Astrocyte of the cerebellum (primary cell): Measurements from ENCODE around the gene AFF3.

Experiments
- DNase-seq: peaks from one replicate; pipeline ENCODE4 v3.0.0-alpha.2; 2011; ENCODE audit warnings: low read depth
- H3K4me3 ChIP-seq: 2 replicates; pipeline ENCODE4 v1.5.1; 2011; ENCODE audit warnings: mild to moderate bottlenecking, low read depth, low read length, moderate library complexity
- in situ Hi-C: cut with HindIII; loops from 2 replicates; pipeline ENCODE4 v1.10.0; 2017; ENCODE audit warnings: low sequenced_read_pairs
- TF ChIP-seq, protein P1 (sequence below): IDR thresholded peaks from 2 replicates; pipeline ENCODE4 v1.5.1; 2012; ENCODE audit warnings: low read length, low read depth, moderate library complexity, mild to moderate bottlenecking; ENCODE audit errors: missing control alignments

The AFF3 gene

DNA sequence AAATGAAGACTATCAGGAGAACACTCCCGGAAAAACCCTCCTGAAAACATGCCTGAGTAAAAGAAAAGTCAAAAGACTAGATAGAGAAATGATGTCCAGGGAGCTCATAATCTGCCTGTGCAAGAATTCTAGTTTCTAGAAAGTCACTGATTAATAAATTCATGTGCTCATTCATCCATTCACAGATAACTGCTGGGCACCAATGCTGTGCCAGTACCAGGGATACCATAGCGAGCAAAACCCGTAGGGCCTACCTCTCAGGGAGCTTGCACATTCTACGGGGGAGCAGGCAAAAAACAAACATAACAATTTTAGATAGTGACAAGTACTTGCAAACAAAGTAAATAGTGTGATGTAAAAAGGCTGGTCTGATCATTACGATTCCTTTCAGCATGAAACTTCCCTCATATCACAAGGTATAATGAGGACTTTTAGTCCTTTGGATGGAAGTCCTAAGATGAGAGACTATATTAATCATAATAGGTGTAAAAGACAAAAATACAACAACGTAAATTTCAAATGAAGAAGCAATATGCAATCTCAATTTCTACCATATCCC lies 289.9 kb downstream of the AFF3 start:
- in situ Hi-C loops: no loop called here
- no peak overlapping the region for H3K4me3 ChIP-seq
- TF ChIP-seq, protein P1, sequence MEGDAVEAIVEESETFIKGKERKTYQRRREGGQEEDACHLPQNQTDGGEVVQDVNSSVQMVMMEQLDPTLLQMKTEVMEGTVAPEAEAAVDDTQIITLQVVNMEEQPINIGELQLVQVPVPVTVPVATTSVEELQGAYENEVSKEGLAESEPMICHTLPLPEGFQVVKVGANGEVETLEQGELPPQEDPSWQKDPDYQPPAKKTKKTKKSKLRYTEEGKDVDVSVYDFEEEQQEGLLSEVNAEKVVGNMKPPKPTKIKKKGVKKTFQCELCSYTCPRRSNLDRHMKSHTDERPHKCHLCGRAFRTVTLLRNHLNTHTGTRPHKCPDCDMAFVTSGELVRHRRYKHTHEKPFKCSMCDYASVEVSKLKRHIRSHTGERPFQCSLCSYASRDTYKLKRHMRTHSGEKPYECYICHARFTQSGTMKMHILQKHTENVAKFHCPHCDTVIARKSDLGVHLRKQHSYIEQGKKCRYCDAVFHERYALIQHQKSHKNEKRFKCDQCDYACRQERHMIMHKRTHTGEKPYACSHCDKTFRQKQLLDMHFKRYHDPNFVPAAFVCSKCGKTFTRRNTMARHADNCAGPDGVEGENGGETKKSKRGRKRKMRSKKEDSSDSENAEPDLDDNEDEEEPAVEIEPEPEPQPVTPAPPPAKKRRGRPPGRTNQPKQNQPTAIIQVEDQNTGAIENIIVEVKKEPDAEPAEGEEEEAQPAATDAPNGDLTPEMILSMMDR: no peak
- no peak for DNase-seq

DNA sequence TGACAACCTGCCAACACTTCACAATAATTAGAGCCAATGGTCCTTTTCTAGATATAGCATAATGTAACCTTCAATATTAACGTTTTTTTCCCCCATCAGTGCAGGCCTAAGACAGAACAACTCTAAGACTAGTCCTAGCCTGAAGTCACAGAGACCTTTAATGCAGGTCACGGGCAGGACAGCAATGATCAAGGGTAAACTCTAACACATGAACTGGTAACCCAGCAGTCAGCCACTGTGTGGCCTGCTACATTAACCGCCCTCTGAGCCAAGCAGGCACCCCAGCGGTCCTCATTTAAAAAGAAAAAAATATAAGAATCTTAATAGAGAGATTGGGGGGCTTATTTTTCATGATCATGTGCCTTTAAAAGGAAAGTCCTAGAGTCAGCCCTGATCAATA lies 290.6 kb downstream of the AFF3 start:
- in situ Hi-C loops: no loop called here
- no peak for DNase-seq
- H3K4me3 ChIP-seq: no peak overlapping the region
- TF ChIP-seq, protein P1: no peak

DNA sequence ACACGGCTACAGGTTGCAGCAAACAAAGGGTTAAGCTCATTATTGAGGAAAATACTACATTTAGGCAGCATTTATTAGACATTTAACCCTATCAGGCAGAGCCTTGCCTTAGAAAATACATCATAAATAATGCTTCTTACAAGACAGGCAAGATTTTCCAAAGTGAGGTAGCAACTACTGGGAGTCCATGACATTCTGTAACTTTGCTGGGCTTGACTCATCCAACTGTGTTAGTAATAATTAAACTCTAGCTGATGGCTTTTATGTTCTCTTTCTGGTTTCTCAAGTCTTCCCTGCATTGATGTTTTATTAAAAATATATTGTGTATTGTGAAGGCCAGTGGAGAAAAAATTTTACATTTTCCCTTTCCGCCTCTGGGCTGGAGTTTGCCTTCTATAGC lies 291.3 kb downstream of the AFF3 start:
- H3K4me3 ChIP-seq: no peak overlapping the region
- in situ Hi-C loops: no loop called here
- TF ChIP-seq, protein P1: no peak
- DNase-seq: no peak

DNA sequence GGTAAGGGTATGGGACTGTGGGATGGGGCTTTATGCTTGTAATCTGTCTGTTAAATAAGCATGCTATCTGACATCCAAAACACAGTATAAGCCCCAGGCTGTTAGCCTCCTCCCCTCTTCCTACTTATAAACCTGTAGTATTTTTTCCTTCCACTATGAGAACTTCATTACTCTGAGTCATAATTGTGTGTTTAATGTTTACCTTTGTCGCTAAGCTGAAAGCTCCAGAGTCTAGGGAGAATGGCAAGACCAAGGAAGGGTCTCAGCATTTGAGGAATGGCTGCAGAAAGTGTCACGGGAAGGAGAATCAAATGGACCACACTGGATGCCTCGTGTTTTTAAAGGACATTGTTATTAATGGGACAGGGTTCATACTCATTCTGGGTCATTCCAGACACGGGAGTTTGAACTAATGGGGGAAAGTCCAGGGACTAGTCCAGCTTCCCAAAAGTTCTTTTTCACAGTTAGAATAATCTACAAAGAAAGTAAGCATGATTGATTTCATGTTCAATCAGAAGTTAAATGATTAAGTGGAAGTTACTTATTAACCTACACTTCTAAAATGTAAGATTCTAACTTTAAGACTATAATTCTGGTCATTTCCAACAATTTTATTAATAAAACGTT lies 292.2 kb downstream of the AFF3 start:
- no peak for DNase-seq
- in situ Hi-C loops: no loop called here
- TF ChIP-seq, protein P1: no peak
- no peak overlapping the region for H3K4me3 ChIP-seq

DNA sequence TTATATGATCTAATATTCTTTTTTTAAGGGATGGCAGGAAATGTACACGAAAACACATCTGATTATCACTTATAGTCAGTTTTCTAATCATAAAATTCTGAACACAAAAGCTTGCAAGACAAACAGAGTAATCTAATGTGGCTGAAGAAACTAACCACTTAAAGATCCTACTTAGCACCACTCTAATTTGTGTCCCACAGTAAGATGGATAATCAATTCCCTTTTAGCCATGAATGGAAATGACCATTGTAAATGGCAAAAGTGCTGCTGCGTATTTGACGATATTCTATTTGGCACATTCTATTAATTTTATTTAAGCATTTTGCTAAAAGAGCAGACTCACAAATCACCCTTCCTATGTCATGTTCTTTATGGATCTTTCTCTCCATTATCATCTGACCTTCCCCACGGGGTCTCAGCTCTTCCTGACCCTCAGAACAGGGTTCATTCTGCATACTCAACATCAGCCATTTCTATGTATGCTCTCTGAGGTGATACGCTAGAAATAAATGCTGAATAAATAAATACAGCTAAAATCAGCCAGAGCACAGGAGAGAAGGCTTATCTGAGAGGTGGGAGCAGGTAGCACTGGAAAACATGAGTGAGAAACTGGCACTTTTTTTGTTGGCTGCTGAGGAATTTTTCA lies 295.8 kb downstream of the AFF3 start:
- TF ChIP-seq, protein P1: no peak
- in situ Hi-C loops: no loop called here
- no peak for DNase-seq
- H3K4me3 ChIP-seq: no peak overlapping the region

DNA sequence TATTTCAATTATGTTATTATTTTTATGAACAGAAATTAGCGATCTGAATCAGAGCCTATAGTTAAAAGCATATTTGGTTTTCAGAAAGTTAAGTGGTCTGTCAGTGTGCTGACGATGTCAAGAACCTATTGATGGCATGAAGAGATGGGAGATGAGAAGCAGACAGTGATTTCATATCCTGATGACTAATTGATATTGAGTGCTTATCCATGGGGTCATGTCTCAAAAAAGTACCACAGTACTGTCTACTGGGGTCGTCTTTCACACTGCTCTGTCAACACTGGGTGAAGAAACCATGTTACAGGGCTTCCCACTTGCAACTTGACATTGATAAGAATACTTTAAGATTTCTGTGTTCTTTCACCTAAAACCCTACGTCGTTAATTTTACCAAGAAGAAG lies 297.1 kb downstream of the AFF3 start:
- no peak for DNase-seq
- in situ Hi-C loops: no loop called here
- TF ChIP-seq, protein P1: no peak
- no peak overlapping the region for H3K4me3 ChIP-seq
